ENCODE data around the gene RTEL1.
A peak's percentile ranks its signal among the peaks of the same experiment; 100 is the strongest.

RTEL1 gene

GRCh38 chr20:63689046-63690002 lies 31.2 kb downstream of the RTEL1 start:
- DNase-seq (ENCODE audit: low read depth in 4 of 4, low spot score in 1 of 4), result no peak

- no peak for DNase-seq (ENCODE audit: low read depth in 4 of 4, low spot score in 1 of 4)
These were observed 32.1 kb downstream of the RTEL1 start for GRCh38 chr20:63690003-63690897.

GRCh38 chr20:63690898-63691710 lies 33.0 kb downstream of the RTEL1 start:
- DNase-seq (ENCODE audit: low read depth in 4 of 4, low spot score in 1 of 4), result no peak

GRCh38 chr20:63691711-63692435 lies 33.8 kb downstream of the RTEL1 start:
- DNase-seq (ENCODE audit: low read depth in 4 of 4, low spot score in 1 of 4), result no peak

- no peak for DNase-seq (ENCODE audit: low read depth in 4 of 4, low spot score in 1 of 4)
These were observed 34.4 kb downstream of the RTEL1 start for GRCh38 chr20:63692436-63693082.

- DNase-seq (ENCODE audit: low read depth in 4 of 4, low spot score in 1 of 4), result no peak
These were observed 35.1 kb downstream of the RTEL1 start for GRCh38 chr20:63693083-63693732.

- DNase-seq (ENCODE audit: low read depth in 4 of 4, low spot score in 1 of 4), result no peak
These were observed 35.8 kb downstream of the RTEL1 start for GRCh38 chr20:63693733-63694583.

GRCh38 chr20:63694584-63695423 lies 36.7 kb downstream of the RTEL1 start:
- DNase-seq (ENCODE audit: low read depth in 4 of 4, low spot score in 1 of 4), result no peak

GRCh38 chr20:63695424-63696305 lies 37.6 kb downstream of the RTEL1 start:
- no peak for DNase-seq (ENCODE audit: low read depth in 4 of 4, low spot score in 1 of 4)

GRCh38 chr20:63696306-63696627 lies 38.2 kb downstream of the RTEL1 start:
- no peak for DNase-seq (ENCODE audit: low read depth in 4 of 4, low spot score in 1 of 4)

GRCh38 chr20:63696628-63697356 lies 38.7 kb downstream of the RTEL1 start, which contains the start of gene TNFRSF6B:
Gene TNFRSF6B (plus strand): TSS chr20:63696652. CDS start chr20:63696768, 116 bp downstream.
- DNase-seq (ENCODE audit: low read depth in 4 of 4, low spot score in 1 of 4), result no peak

GRCh38 chr20:63697357-63697867 lies 39.3 kb downstream of the RTEL1 start:
- DNase-seq (ENCODE audit: low read depth in 4 of 4, low spot score in 1 of 4), result no peak

GRCh38 chr20:63697868-63698545 lies 39.9 kb downstream of the RTEL1 start:
- no peak for DNase-seq (ENCODE audit: low read depth in 4 of 4, low spot score in 1 of 4)

- DNase-seq (ENCODE audit: low read depth in 4 of 4, low spot score in 1 of 4), result peak in 1 of 4 experiments; percentile 67
These were observed 40.8 kb downstream of the RTEL1 start for GRCh38 chr20:63698739-63699465.

All from stimulated activated CD4-positive, alpha-beta T cell treated with anti-CD3 and anti-CD28 coated beads, Interleukin-1b, Interleukin-23, amount 100 ng/mL, for 24 hours (primary cell).